NCI-H2081 (cell line): ENCODE results near the gene RGS18.
"Not testable (repeated sequence)": the region's sequence is repeated elsewhere in the genome, so short reads cannot be mapped to it uniquely, and the experiment has no call there.

Experiments
- DNase-seq, 2 experiments: peaks; one replicate each; lab custom pipeline; 2025; lab: John Stamatoyannopoulos, UW

RGS18 gene

GRCh38 chr1:192167011-192167410 is 8.7 kb downstream of the RGS18 start:
- DNase-seq: no peak

GRCh38 chr1:192167911-192168700 is 9.8 kb downstream of the RGS18 start:
- DNase-seq: no peak

GRCh38 chr1:192168964-192169363 is 10.7 kb downstream of the RGS18 start:
- no peak for DNase-seq

GRCh38 chr1:192170196-192170984 is 12.1 kb downstream of the RGS18 start:
- no peak for DNase-seq

- DNase-seq: no peak
Measured at GRCh38 chr1:192171123-192171522, 12.9 kb downstream of the RGS18 start.

- no peak for DNase-seq
Measured at GRCh38 chr1:192175971-192176370, 17.7 kb downstream of the RGS18 start.

GRCh38 chr1:192183788-192184187 is 25.5 kb downstream of the RGS18 start:
- no peak for DNase-seq

GRCh38 chr1:192186197-192186596 is 27.9 kb downstream of the RGS18 start:
- DNase-seq: no peak

- DNase-seq: no peak
Measured at GRCh38 chr1:192190066-192190465, 31.8 kb downstream of the RGS18 start.

GRCh38 chr1:192201303-192201702 is 43.0 kb downstream of the RGS18 start:
- no peak for DNase-seq

- no peak for DNase-seq
Measured at GRCh38 chr1:192224396-192224795, 66.1 kb downstream of the RGS18 start.

GRCh38 chr1:192224846-192225245 is 66.6 kb downstream of the RGS18 start:
- no peak for DNase-seq

- no peak for DNase-seq
Measured at GRCh38 chr1:192225266-192225665, 67.0 kb downstream of the RGS18 start.

GRCh38 chr1:192225703-192226102 is 67.4 kb downstream of the RGS18 start:
- no peak for DNase-seq

- no peak for DNase-seq
Measured at GRCh38 chr1:192227330-192227729, 69.1 kb downstream of the RGS18 start.

GRCh38 chr1:192227980-192228379 is 69.7 kb downstream of the RGS18 start:
- DNase-seq: not testable (repeated sequence)

GRCh38 chr1:192232817-192233417 is 74.7 kb downstream of the RGS18 start:
- DNase-seq: no peak

- no peak for DNase-seq
Measured at GRCh38 chr1:192235127-192235526, 76.9 kb downstream of the RGS18 start.
